Measurements from ENCODE around the gene MAL.
"Not testable (repeated sequence)": the region's sequence is repeated elsewhere in the genome, so short reads cannot be mapped to it uniquely, and the experiment has no call there.

MAL gene

DNA sequence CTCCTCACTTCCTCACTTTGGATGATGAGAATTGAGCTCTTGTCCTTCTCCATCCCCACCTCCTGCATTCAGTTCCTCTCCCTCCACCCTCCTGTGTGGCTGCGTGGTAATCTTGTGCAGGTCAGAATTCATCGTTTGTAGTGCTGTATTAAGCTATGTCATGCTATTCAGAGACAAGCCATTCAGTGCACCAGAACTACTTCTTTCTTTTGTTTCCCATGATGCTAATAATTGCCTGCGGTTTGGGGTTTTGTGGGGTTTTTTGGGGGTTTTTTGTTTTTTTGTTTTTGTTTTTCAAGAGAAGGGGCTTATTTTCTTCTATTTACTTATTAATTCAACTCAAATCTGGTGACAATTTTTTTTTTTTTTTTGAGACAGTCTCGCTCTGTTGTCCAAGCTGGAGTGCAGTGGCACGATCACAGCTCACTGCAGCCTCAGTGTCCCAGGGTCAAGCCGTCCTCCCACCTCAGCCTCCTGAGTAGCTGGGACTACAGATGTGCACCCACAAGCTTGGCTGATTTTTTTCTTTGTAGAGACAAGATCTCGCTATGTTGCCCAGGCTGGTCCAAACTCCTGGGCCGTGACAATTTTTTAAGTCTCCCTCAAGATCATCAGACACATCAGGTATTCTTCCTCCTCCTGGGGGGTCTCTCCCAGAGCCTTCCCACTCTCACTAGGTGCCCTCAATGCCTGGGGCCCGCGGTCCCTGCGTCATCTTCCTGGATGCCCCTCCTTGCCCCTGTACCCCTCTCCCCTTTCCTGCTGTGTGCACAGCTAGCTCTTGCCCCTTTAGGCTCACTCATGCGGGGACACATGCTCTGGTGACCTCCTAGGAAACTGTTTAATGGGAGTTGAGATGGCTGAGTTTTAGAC, 37.8 kb downstream of the MAL start:
- DNase-seq: no peak

GRCh38 chr2:95068256-95068655, 42.7 kb downstream of the MAL start:
- no peak for DNase-seq

DNA sequence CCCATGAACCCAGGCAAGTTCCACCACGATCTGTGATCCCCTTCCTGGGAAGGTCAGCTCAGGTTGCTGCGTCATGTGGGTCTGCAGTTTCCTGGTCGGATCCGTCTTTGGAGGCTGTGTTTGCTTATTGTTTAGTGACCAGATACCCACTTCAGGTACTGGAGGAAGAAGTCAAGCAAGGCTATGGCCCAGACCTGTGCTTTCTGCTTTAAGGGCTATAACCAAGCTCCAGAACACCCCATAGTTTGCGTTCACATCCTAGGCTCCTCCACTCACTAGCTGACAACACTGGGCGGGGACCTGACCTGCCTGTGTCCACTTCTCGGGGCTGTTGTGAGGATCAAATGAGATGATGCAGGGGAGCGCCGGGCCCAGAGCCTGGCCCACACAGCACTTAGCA, 44.0 kb downstream of the MAL start:
- DNase-seq: no peak

GRCh38 chr2:95071856-95072255, 46.3 kb downstream of the MAL start:
- no peak for DNase-seq

DNA sequence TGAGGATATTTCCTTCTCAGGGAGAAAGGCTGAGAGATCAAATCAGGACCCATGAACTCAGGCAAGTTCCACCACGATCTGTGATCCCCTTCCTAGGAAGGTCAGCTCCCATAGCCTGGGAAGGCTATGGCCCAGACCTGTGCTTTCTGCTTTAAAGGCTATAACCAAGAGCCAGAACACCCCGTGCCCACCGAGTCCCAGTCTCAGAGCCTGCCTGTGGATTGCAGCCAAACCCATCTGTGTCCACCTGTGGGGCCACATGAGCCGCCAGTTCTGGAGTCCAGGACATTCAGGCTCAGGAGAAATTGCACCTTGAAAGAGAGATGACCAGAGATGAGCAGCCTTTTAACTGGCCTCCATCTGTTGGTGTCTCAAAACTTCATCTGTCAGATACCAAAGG, 46.9 kb downstream of the MAL start:
- no peak for DNase-seq

- DNase-seq: no peak
Measured at GRCh38 chr2:95073856-95074662, 48.6 kb downstream of the MAL start.

DNA sequence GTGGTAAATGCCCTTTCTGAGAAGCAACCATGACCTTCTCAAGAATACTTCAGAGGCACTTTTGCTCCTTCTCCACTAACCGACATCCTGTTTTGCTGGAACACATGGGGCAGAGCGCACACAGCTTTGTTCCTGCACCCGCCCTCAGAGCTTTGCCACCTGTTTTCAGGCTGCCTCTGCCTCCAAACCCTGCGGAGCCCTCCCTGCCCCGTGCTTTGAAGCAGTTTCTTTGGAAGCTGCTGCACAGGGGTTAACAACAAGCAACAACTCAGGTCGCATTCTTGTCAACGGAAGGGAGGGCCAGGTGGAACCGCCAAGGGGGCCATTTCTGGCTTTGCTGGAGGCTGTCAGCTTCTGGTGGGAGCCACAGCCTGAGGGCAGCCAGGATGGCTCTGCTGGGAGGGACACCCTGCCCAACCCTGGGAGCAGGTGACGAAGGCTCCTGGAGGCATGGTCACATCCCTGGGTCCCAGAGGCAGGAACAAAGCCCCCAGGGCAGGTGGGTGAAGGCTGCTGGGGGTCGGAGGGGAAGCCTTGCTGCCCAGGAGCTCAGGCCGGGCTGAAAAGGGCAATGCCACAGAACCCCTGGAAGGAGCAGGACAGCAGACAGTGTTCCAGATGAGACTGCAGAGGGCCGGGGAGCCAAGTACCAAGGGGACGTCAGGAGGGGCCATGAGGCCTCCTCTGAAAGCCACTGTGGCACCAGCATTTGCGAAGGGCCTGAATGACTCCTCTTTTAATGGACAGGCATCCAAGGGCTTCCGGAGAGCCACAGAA, 49.3 kb downstream of the MAL start:
- no peak for DNase-seq

GRCh38 chr2:95075440-95076132, 50.1 kb downstream of the MAL start:
- DNase-seq: no peak

- DNase-seq: peak; percentile 82 to 97
Measured at GRCh38 chr2:95076705-95077529, 51.4 kb downstream of the MAL start.

DNA sequence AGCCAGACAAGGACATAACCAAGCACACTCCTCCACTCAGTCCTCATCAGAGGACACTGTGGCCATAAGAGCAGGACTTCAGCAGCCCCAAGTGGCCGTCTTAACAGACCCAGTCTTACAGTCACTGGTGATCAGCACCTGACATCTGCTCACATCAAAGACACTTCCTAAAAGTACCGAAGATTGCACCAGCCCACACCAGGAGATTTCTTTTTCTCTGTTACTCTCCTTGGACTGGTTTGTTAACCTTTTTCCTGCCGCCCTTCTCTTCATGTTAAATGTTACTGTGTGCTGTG, 52.0 kb downstream of the MAL start:
- DNase-seq: no peak

DNA sequence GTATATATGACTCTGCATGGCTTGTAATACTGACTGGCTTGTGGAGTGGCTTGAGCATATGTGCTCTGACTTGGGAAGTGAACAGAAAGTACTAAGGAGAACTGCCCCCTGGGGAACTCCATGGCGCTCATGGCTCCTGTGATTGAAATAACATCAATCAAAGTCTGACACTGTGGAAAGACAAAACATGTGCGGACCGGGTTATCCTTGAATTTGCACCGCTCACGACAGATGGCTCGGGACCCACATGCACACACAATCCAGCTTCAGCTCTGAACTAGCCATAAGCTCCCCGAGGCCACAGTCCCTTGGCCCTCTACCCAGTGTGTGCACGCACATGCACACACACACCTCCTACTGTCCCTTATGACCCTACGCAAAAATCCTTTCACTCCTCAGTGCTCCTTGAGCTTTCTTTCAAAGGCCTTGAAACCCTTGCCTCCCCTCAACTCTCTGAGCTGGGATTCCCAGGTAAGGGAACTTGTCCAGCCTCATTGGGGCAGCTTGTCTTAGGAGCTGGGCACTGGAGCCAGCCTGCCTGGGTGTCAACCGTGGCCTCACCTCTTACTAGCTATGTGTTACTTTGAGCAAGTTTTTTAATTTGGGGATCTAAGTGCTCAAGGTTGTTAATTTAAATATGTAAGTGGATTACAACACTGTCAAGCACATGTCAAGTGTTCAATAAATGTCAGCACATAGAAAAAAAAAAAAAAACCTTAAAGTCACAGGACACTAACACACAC, 52.5 kb downstream of the MAL start:
- DNase-seq: no peak

GRCh38 chr2:95079199-95079683, 53.7 kb downstream of the MAL start:
- DNase-seq: no peak

DNA sequence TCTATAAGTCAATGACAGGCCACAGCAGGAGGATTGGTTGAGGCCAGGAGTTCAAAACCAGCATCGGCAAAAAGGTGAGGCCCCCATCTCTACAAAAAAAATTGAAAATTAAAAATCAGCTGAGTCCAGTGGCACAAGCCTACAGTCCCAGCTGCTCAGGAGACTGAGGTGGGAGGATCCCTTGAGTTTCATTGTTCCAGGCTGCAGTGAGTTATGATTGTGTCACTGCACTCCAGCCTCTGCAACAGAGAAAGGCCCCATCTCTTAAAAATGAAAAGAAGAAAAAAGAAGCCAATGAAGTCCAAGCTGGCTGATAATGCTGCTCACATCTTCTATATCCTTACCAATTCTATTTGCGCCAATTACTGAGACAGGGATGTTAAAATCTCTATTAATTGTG, 57.0 kb downstream of the MAL start:
- DNase-seq: no peak

GRCh38 chr2:95086017-95086416, 60.5 kb downstream of the MAL start:
- DNase-seq: no peak

- no peak for DNase-seq
Measured at GRCh38 chr2:95087379-95087778, 61.9 kb downstream of the MAL start.

- no peak for DNase-seq
Measured at GRCh38 chr2:95091885-95092555, 66.5 kb downstream of the MAL start.

- not testable (repeated sequence) for DNase-seq
Measured at GRCh38 chr2:95098273-95098672, 72.8 kb downstream of the MAL start.

- DNase-seq: no peak
Measured at GRCh38 chr2:95099910-95100309, 74.4 kb downstream of the MAL start.
